ENCODE data around the gene FIBIN. TPM values are rescaled to one million over a fixed set of nuclear protein-coding genes. Genes with fewer than 3 reads are reported as not detected.
"Not testable (repeated sequence)": the region's sequence is repeated elsewhere in the genome, so short reads cannot be mapped to it uniquely, and the experiment has no call there.

FIBIN gene
- total RNA-seq, 1 donor from 2014 or later: 27.3 TPM

DNA sequence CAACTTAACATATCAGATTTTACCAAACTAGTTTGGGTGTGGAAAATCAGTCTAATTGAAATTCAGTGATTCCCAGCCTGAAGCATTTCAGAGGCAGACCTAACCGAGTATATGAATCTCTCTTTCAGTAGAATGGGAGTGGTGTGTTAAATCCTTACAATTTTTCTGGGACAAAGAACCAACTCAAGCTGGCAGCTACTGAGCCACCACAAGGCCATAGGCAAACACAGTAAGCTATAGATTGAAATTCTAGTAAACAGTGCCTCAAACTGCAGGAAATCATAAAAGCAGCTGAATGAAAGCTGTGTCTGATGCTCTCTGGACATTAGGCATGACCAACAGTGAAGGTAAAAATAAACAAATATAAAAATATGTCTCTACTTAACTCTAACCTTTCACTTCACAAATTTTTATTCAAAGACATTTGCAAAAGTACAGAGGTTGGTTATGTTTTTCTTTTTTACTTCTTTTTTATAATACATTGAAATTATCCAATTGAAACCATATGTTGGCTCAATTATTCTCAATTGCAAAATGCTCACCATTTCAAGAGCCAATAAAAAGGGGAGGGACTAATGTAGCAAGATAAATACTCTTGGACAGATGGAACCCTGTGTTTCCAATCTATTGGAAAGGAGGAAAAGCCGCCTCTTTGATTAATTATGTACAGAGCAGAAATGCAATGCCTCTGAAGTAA lies 35.8 kb upstream of the FIBIN start:
- no peak for DNase-seq
- no peaks in the 10 kb centered on the region for H3K4me1 ChIP-seq
- no peaks in the 10 kb centered on the region for H3K36me3 ChIP-seq
- H3K4me3 ChIP-seq: no peak overlapping the region
- no peaks in the 10 kb centered on the region for H3K9me3 ChIP-seq
- no peak for ATAC-seq
- intact Hi-C loops (cut with DNase I): no loop called here
- H3K27ac ChIP-seq: no peak overlapping the region
- H3K27me3 ChIP-seq: no peaks in the 10 kb centered on the region
- TF ChIP-seq CTCF (IDR thresholded peaks at IDR 0.05): no peak

GRCh38 chr11:26958702-26959049 lies 35.2 kb upstream of the FIBIN start:
- no peaks in the 10 kb centered on the region for H3K27me3 ChIP-seq
- no peak overlapping the region for H3K27ac ChIP-seq
- DNase-seq (no peak), ATAC-seq (no peak)
- intact Hi-C loops (cut with DNase I): no loop called here
- TF ChIP-seq CTCF (IDR thresholded peaks at IDR 0.05): no peak
- no peaks in the 10 kb centered on the region for H3K36me3 ChIP-seq
- no peaks in the 10 kb centered on the region for H3K4me1 ChIP-seq
- H3K9me3 ChIP-seq: no peaks in the 10 kb centered on the region
- H3K4me3 ChIP-seq: no peak overlapping the region

- ATAC-seq (no peak), DNase-seq (no peak)
- intact Hi-C loops (cut with DNase I): no loop called here
- Histone ChIP-seq H3K4me3 (no peak overlapping the region), H3K9me3 (no peaks in the 10 kb centered on the region), H3K27me3 (no peaks in the 10 kb centered on the region), H3K4me1 (no peaks in the 10 kb centered on the region), H3K27ac (no peak overlapping the region), H3K36me3 (no peaks in the 10 kb centered on the region)
- TF ChIP-seq CTCF (IDR thresholded peaks at IDR 0.05): no peak
Observed at GRCh38 chr11:26960281-26960680, 33.6 kb upstream of the FIBIN start.

DNA sequence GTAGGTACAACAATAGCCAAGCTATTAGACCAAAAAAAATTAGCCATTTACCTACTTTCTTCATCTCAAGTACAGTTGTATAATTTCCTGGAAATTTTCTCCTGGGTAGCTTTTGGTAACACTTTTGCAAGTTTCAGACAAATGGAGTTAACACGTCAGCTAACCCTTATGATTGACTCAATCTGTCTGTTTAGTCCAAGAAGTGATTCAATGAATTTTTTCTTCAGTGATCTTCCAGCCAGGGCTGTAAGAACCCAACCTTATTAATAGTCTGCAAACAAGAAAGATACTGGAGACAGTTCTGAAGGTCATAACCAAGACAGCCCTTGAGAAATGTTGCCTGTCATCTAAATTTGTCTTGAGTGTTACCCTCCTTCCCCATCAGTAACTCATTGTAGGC lies 30.1 kb upstream of the FIBIN start:
- H3K27me3 ChIP-seq: no peaks in the 10 kb centered on the region
- ATAC-seq (no peak), DNase-seq (no peak)
- no peaks in the 10 kb centered on the region for H3K4me1 ChIP-seq
- no peak for TF ChIP-seq CTCF (IDR thresholded peaks at IDR 0.05)
- no peaks in the 10 kb centered on the region for H3K9me3 ChIP-seq
- H3K27ac ChIP-seq: no peak overlapping the region
- no peaks in the 10 kb centered on the region for H3K36me3 ChIP-seq
- no peak overlapping the region for H3K4me3 ChIP-seq
- intact Hi-C loops (cut with DNase I): no loop called here

DNA sequence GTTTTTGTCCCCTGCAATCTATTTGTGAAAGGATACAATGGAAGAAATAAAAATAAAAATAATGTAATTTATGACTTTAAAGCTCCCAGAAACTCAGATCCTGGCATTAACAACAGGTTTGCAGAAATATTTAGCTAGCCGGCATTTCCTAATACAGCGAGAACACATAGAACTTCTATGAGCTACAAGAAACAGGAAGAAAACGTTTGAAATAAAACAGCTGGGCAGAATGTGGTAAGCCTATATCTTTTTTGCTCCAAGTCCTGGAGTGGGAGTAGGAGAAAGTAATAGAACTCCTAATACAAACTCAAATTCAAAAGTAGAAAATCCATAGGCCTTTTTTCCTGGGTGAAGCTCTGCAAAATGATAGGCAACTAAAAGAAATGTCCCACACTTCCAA lies 29.6 kb upstream of the FIBIN start:
- no peaks in the 10 kb centered on the region for H3K4me1 ChIP-seq
- no peaks in the 10 kb centered on the region for H3K36me3 ChIP-seq
- H3K9me3 ChIP-seq: no peaks in the 10 kb centered on the region
- intact Hi-C loops (cut with DNase I): no loop called here
- no peak for TF ChIP-seq CTCF (IDR thresholded peaks at IDR 0.05)
- no peak overlapping the region for H3K27ac ChIP-seq
- no peak overlapping the region for H3K4me3 ChIP-seq
- ATAC-seq (no peak), DNase-seq (no peak)
- no peaks in the 10 kb centered on the region for H3K27me3 ChIP-seq

DNA sequence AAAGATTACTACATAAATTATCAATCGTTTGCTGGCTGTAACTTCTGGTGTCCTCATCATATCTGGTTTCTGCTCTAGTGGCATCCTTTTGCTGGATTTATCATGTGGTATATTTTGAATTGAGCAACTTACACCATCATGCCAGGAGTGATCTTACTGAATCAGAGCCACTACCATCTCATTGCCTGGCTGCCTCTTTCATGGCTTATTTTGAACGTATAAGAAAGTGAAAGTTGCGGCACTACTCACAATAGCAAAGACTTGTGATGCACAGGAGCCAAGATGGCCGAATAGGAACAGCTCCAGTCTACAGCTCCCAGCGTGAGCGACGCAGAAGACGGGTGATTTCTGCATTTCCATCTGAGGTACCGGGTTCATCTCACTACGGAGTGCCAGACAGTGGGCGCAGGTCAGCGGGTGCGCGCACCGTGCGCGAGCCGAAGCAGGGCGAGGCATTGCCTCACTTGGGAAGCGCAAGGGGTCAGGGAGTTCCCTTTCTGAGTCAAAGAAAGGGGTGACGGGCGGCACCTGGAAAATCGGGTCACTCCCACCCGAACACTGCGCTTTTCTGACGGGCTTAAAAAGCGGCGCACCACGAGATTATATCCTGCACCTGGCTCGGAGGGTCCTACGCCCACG lies 28.9 kb upstream of the FIBIN start:
- ATAC-seq; H3K36me3 ChIP-seq; H3K27ac ChIP-seq; DNase-seq; intact Hi-C loops (cut with DNase I); H3K27me3 ChIP-seq; H3K9me3 ChIP-seq; H3K4me3 ChIP-seq; H3K4me1 ChIP-seq: not testable (repeated sequence)
